VCaP (cell line): ENCODE measurements around the gene MYRIP.

Source experiments
- H3K27ac ChIP-seq: fragments of 450-650 bp; 2 replicates; pipeline ENCODE4 v1.5.1; 2017
- TF ChIP-seq, protein P1 (sequence below): fragments of 450-650 bp; conservative IDR thresholded peaks from 2 replicates; pipeline ENCODE4 v1.5.1; 2017; ENCODE audit warnings: mild to moderate bottlenecking, moderate library complexity

MYRIP gene

DNA sequence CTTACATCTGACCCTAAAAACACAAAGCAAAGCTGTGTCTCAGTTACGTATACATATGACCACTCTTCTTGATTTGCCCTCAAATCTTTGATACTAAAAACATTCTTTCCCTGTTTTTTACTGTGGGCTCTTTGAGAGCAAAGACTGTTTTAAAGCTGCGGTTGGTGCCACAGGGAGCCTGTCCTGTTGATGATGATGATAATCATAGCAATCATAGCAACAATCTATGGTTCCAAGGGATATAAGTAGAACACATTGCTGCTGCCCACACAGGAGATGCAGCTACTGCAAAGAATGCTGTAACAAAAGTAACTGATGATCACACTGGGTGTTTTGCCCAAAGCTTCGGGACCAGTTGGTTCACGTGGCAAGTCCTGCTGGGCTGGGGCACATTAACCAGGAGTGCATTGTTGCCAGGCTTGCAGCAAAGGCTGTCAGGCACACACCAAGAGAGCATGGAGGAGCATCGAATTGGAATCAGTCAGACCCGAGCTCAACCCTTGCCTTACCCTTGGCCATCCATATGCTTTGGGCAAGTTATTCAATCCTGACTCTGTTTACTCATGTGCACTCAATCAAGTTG is 368.7 kb downstream of the MYRIP start:
- TF ChIP-seq, protein P1, sequence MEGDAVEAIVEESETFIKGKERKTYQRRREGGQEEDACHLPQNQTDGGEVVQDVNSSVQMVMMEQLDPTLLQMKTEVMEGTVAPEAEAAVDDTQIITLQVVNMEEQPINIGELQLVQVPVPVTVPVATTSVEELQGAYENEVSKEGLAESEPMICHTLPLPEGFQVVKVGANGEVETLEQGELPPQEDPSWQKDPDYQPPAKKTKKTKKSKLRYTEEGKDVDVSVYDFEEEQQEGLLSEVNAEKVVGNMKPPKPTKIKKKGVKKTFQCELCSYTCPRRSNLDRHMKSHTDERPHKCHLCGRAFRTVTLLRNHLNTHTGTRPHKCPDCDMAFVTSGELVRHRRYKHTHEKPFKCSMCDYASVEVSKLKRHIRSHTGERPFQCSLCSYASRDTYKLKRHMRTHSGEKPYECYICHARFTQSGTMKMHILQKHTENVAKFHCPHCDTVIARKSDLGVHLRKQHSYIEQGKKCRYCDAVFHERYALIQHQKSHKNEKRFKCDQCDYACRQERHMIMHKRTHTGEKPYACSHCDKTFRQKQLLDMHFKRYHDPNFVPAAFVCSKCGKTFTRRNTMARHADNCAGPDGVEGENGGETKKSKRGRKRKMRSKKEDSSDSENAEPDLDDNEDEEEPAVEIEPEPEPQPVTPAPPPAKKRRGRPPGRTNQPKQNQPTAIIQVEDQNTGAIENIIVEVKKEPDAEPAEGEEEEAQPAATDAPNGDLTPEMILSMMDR = no peak
- peak overlapping the region; percentile 33; the same call in 1 of the 2 replicates for H3K27ac ChIP-seq

- TF ChIP-seq, protein P1 = peak; percentile 84
- H3K27ac ChIP-seq = peak overlapping the region; percentile 33; the same call in 1 of the 2 replicates
Observed at GRCh38 chr3:40179016-40179415, 369.6 kb downstream of the MYRIP start.

- TF ChIP-seq, protein P1 = 0 out of 2 replicates have a peak, but pooled peaks have one; percentile 11
- no peak overlapping the region for H3K27ac ChIP-seq
Observed at GRCh38 chr3:40181182-40181581, 371.8 kb downstream of the MYRIP start.

DNA sequence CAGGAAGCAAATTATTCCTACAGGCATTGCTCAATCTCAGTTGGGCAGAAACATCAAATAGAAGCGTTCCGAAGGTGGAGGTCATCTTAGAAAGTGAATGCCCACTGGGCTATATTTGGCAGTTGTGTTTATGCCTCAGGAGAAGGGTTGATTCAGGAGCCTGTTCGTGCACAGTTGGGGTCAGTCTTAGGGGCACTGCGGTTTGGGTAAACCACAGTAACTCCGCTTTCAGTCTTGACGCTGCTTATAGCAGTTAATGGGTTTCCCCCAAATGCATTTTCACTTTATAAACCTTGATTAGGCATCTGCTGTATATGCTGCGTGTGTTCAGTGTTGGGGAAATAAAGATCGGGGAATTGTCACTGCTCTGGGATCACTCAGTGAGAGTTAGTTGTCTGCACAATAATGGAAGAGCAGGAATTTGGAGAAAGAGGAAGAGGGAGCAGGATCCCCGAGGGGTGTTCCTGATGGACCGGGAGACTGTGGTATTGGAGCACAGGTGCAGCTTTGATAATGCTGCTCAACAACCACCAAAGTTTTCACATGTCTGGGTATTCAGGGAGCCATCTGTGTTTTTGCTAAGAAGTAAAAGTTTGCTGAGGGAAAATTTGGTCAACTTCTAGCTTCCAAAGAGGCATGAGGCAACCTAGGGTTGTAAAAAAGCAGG is 375.8 kb downstream of the MYRIP start:
- TF ChIP-seq, protein P1 = no peak
- no peak overlapping the region for H3K27ac ChIP-seq

GRCh38 chr3:40186508-40186907 is 377.1 kb downstream of the MYRIP start:
- H3K27ac ChIP-seq = no peak overlapping the region
- TF ChIP-seq, protein P1 = no peak

GRCh38 chr3:40187945-40188344 is 378.5 kb downstream of the MYRIP start:
- H3K27ac ChIP-seq = no peak overlapping the region
- TF ChIP-seq, protein P1 = no peak

- H3K27ac ChIP-seq = no peak overlapping the region
- TF ChIP-seq, protein P1 = no peak
Observed at GRCh38 chr3:40189118-40189517, 379.7 kb downstream of the MYRIP start.
